H1 (cell line): ENCODE measurements around the gene ADAM21. TPM values are rescaled to one million over a fixed set of nuclear protein-coding genes. Genes with fewer than 3 reads are reported as not detected.

ENCODE experiments used
- POLR2A ChIP-seq, 2 experiments: IDR thresholded peaks; 1 replicate in 1 of 2; 2 replicates in 1 of 2; pipeline ENCODE4 v1.6.1; 2011; ENCODE audit warnings: low read depth in 2 of 2, low read length in 2 of 2, mild to moderate bottlenecking in 2 of 2; ENCODE audit errors: control extremely low read depth in 1 of 2
- RAD21 ChIP-seq, 2 experiments: IDR thresholded peaks in 1 of 2; conservative IDR thresholded peaks in 1 of 2; 2 replicates each; pipeline ENCODE4 v1.6.1; 2011; ENCODE audit warnings: low read depth in 2 of 2, low read length in 2 of 2, improper control_type of control experiment in 1 of 2, inconsistent platforms in 1 of 2, mild to moderate bottlenecking in 1 of 2, moderate library complexity in 1 of 2
- SP4 ChIP-seq: IDR thresholded peaks from 2 replicates; pipeline ENCODE4 v1.6.1; 2012; ENCODE audit warnings: low read length, inconsistent platforms
- polyA plus RNA-seq, 7 experiments: library from polyadenylated mRNA; depleted of rRNA in 3 of 7; stranded (reverse) in 5 of 7; unstranded in 2 of 7; fragments of >200 nt in 5 of 7; fragments of 200-250 nt in 2 of 7; gene quantifications; 1 replicate in 5 of 7; 2 replicates in 1 of 7; 4 replicates in 1 of 7; pipeline versions ENCODE4 v1.2.1 to v1.2.3, GENCODE V29; 2011 to 2013; ENCODE audit warnings: missing spikeins in 2 of 7, mixed read lengths in 2 of 7
- total RNA-seq: library from RNA; stranded (reverse); fragmentation: NEBNext Ultra II Directional; extraction: Animal tissue kit (Norgen Biotek cat#: 25700); gene quantifications from 2 replicates; pipeline ENCODE4 v1.2.1, GENCODE V29; 2021

ADAM21 gene
- total and polyA plus RNA-seq, 2 of the 8 experiments (the other 6 are each of a cell fraction or from before 2014, with no cell fraction given) = 0.09 TPM; not detected in 1

DNA sequence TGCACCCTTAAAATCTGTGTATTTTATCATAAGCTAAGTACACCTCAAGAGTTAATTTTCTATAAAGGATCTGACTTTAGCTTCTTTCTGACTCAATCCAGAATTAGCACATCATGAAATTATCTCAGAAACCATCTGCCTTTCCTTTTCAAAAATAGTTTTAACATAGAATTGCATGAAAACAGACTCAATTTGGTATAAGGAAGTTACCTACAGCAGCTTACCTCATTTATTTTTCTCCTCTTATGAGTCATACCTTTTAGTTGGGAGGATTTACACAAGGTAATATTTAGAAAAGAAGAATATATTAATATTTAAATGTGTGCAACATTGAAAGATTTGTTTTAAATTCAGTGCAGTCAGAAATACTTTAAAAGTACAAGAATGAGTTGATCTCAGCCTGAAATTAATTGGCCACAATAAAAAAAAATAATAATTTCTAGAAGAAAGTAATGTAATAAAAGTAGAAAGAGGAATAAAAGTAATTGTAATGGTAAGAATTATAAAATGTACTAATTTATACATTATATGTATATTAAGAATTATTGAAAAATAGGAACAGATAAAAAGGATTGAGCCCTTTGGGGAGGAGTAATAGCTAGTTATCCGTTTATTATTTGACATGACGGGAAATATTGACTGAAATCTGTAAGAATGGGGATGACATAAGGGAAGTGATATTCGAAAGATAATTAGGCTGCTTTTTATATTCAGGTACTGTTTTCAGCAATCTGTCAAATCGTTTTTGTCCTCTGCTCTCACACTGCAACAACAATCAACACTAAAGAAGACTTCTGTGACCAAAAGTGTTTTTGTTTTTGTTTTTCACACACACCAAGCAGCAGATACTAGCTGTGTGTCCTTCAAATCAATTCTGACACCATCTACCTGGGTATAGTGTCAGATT lies 20.5 kb downstream of the ADAM21 start (continued):
- TF ChIP-seq SP4 (no peak), POLR2A (IDR thresholded peaks at IDR 0.05; ENCODE audit: control extremely low read depth in 1 of 2, low read depth in 2 of 2, low read length in 2 of 2) (no peak), RAD21 (IDR thresholded peaks at IDR 0.05 in 1 of 2, conservative IDR thresholded peaks at IDR 0.05 in 1 of 2; ENCODE audit: low read depth in 2 of 2, low read length in 2 of 2) (no peak)
